ENCODE data around the gene C1QL3. TPM values are rescaled to one million over a fixed set of nuclear protein-coding genes. Genes with fewer than 3 reads are reported as not detected.

C1QL3 gene
- 0.17 and 0.92 TPM in 2 replicates for total RNA-seq (2014; rRNA removed; shearing (Covaris generic))

DNA sequence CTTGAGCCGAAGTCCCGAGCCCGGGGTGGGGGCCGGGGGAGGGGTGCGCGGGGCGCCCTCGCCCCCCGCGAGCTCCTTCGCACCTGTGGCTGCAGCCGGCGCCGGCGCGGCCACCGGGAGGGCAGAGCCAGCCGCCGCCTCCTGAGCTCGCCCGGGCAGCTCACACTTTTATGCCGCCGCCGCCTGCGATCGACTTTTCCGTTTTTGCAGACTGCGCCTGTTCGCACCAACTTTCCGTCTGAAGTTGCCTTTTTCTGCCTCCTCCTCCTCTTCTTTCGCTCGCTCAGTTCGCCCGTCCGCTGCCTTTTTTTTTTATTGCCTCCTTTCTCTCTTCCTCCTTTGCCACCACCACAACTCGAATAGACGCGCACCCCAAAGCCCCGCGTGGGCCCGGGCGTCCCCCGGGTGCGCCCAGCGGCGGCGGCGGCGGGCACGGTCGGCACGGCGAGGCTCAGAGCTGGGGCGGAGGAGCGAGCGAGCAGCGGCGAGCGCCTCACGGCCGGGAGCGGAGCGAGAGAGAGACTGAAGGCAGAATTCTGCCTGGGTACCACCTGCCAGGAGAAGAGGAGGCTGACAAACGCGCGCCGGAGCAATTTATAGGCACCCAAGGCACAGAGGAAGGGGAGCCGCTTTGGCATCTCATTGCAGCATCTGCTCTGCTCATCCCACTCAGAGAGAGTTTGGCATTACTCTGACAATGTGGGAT is at the start of gene C1QL3:
Gene C1QL3, minus strand, starts transcription at position 569 of the 706 bp plus-strand sequence. CDS start 814 bp downstream, outside the sequence.
- Histone ChIP-seq H3K4me3 (ENCODE audit: insufficient read depth, low read depth, low read length) (peak within 1 kb of the TSS; percentile 57), H3K36me3 (replicated peaks; ENCODE audit: control insufficient read depth, insufficient read depth, low read length) (no peaks in the 10 kb centered on the region), H3K27me3 (ENCODE audit: control insufficient read depth, insufficient read depth, low read length) (peaks cover 48% of the 10 kb centered on the region)
- peak; percentile 75 for DNase-seq

DNA sequence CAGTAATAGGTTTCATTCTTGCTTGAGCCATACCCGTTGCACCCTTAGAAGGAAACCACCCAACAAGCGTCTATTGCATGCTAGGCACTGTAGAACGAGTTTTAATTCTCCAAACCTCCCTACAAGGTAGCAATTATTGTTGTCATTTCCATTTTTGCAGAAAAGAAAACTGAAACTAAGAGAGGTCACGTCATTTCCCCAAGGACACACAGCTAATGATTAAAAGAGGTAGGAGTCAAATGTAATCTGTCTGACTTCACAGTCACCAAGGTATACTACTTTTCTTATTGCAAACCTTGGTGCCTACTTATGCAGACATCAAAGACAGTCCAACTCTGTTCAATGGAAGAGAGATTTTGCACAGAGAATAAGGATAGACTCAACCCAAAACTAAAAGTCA is 49.1 kb upstream of the C1QL3 start:
- Histone ChIP-seq H3K4me3 (ENCODE audit: insufficient read depth, low read depth, low read length) (no peak overlapping the region), H3K27me3 (ENCODE audit: control insufficient read depth, insufficient read depth, low read length) (no peaks in the 10 kb centered on the region; the same call in 1 of the 2 replicates), H3K36me3 (replicated peaks; ENCODE audit: control insufficient read depth, insufficient read depth, low read length) (no peaks in the 10 kb centered on the region)
- no peak for DNase-seq

DNA sequence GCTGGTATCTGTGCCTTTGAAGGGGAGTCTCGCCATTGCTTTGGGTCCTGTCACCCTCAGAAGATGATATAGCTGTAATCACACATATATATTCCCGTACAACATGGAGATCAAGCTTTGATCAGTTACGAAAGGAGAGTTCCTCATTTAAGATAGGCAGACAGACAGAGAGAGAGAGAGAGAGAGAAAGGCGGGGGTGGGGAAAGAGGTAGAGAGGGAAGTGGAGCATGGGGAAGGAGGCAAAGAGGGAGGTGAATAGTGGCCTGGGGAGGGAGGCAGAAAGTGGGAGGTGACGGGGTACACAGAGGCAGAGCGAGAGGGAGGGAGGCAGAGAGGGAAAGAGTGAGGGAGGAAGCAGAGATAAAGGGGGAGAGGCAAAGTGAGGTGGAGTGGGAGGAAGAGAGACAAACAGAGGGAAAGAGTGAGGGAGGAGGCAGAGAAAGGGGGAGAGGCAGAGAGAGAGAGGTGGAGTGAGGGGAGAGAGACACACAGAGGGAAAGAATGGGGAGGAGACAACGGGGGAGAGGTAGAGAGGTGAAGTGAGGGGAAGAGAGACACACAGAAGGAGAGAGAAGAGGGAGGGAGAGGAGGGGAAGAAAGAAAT is 44.6 kb upstream of the C1QL3 start:
- Histone ChIP-seq H3K4me3 (ENCODE audit: insufficient read depth, low read depth, low read length) (peak overlapping the region; percentile 6; the same call in 1 of the 2 replicates), H3K36me3 (replicated peaks; ENCODE audit: control insufficient read depth, insufficient read depth, low read length) (no peaks in the 10 kb centered on the region), H3K27me3 (ENCODE audit: control insufficient read depth, insufficient read depth, low read length) (no peaks in the 10 kb centered on the region; the same call in 1 of the 2 replicates)
- DNase-seq, result peak; percentile 2

DNA sequence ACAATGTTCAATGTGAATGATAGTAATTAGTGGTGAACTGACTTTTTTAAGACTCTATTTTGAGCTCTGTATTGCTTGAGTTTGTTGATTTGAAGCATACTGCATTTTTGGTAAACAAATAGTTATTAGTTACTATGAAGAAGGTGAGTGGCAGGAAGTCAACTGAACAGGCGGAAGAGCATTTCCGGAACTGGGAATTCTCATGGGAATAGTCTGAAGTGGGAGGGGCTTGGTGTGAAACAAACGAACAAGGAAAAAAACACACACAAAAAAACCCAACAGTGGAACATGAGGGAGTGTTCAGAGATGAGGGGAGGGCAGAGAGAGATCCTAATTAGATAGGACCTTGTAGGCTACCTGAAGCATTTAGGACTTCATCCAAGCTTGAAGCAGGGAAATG is 43.9 kb upstream of the C1QL3 start:
- DNase-seq, result no peak
- H3K36me3 ChIP-seq (replicated peaks; ENCODE audit: control insufficient read depth, insufficient read depth, low read length), result no peaks in the 10 kb centered on the region
- H3K4me3 ChIP-seq (ENCODE audit: insufficient read depth, low read depth, low read length), result no peak overlapping the region
- no peaks in the 10 kb centered on the region; the same call in 1 of the 2 replicates for H3K27me3 ChIP-seq (ENCODE audit: control insufficient read depth, insufficient read depth, low read length)

DNA sequence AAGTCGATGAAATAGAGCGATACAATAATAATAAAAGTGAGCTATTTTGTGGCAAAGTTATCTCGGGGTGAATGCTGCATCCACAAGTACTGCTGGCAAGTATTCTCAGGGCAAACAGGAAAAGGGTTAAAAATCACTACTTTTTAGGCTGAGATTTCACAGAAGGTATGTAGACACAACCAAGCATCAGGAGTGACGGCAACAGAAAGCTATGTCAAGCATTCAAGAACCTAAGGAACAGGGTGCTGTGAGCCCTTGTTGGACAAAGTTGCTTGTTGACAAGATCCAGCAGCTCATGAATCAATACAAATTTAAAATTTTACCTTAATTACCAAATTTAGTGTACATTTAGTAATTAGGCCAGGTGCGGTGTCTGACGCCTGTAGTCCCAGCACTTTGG is 41.2 kb upstream of the C1QL3 start:
- Histone ChIP-seq H3K4me3 (ENCODE audit: insufficient read depth, low read depth, low read length) (no peak overlapping the region), H3K36me3 (replicated peaks; ENCODE audit: control insufficient read depth, insufficient read depth, low read length) (no peaks in the 10 kb centered on the region), H3K27me3 (ENCODE audit: control insufficient read depth, insufficient read depth, low read length) (no peaks in the 10 kb centered on the region; the same call in 1 of the 2 replicates)
- DNase-seq, result no peak

DNA sequence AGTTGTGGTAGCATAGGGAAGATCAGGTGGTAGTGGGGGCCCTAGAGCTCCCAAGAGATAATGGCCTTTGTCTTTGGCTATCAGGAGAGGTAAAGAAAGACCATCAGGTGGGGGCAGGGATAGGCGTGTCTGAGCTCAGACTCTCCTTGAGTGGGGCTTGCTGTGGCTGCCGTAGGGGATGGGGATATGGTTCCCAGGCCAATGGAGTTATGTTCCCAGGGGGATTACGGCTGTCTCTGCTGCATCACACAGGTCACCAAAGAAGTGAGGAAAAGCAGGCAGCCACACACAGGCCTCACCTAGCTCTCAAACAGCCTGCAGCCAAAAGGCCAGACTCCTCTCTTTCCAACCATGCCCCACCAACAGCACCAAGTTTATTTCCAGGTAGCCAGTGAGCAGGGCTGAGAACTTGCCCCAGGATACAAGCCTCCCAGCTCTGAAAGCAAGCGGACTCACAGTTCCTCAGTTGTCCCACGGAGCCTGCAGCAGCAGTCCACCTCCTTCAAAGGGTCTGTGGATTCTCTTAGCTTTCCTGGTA is 37.6 kb upstream of the C1QL3 start:
- Histone ChIP-seq H3K27me3 (ENCODE audit: control insufficient read depth, insufficient read depth, low read length) (no peaks in the 10 kb centered on the region), H3K36me3 (replicated peaks; ENCODE audit: control insufficient read depth, insufficient read depth, low read length) (no peaks in the 10 kb centered on the region), H3K4me3 (ENCODE audit: insufficient read depth, low read depth, low read length) (no peak overlapping the region)
- no peak for DNase-seq

DNA sequence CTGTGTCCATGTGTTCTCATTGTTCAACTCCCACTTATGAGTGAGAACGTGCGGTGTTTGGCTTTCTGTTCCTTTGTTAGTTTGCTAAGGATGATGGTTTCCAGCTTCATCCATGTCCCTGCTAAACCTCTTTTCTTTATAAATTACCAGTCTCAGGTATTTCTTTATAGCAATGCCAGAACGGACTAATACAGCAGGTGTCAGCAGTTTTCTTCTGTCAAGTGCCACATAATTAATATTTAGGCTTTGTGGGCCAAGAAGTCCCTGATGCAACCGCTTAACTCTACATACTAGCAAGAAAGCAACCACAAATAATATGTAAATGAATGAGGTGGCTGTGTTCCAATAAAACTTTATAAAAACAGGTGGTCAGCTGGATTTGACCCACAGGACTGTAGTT is 26.3 kb upstream of the C1QL3 start:
- no peak overlapping the region for H3K4me3 ChIP-seq (ENCODE audit: insufficient read depth, low read depth, low read length)
- DNase-seq, result no peak
- no peaks in the 10 kb centered on the region for H3K27me3 ChIP-seq (ENCODE audit: control insufficient read depth, insufficient read depth, low read length)
- H3K36me3 ChIP-seq (replicated peaks; ENCODE audit: control insufficient read depth, insufficient read depth, low read length), result no peaks in the 10 kb centered on the region

DNA sequence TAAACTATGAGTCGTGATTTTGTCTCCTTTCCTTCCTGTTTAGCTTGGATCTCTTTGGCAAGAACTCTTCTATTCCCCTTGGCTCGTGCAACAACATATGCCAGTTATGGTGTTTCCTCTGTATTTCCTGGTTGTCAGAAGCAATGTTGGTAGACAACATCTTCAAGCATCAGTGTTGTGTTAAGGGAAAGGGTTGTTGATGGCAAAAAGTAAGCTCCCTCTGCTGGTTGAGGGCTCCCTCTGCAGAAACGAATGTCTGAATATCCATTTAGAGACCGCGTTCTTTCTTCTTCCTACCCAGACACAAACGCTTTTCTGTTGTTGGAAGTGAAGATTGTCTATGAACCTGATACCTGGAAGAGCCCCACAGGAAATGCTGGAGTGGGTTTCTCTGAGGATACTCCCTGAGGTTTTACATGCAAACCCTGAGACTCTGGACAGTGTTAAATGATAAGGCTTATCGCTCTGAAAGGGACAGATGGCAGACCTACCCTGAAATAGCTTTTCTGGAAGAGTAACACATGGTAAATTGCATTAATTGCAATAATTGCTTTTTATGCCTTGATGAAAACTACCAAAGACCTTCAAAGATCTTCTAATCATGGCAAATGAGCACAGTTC is 23.5 kb upstream of the C1QL3 start:
- no peaks in the 10 kb centered on the region for H3K27me3 ChIP-seq (ENCODE audit: control insufficient read depth, insufficient read depth, low read length)
- no peak overlapping the region for H3K4me3 ChIP-seq (ENCODE audit: insufficient read depth, low read depth, low read length)
- peak; percentile 47 for DNase-seq
- no peaks in the 10 kb centered on the region for H3K36me3 ChIP-seq (replicated peaks; ENCODE audit: control insufficient read depth, insufficient read depth, low read length)

DNA sequence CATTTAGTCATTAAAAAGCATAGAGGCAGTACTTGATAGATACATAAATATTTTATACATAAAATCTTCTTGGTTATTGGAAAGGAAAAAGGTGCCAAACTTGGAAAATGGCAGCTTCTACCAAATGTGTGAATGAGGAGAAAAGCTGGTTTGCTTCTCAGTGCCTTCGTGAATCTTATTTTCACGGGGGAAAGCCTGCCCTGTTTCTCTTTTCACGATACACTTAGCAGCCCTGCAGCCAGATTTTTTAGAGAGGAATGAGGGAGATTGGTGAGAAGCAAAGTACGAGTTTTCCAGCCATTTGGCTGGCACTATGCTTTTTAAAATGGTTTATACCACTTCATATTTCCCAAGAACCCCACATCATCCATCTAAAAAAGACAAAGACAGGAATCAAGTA is 22.9 kb upstream of the C1QL3 start:
- H3K4me3 ChIP-seq (ENCODE audit: insufficient read depth, low read depth, low read length), result no peak overlapping the region
- DNase-seq, result no peak
- H3K36me3 ChIP-seq (replicated peaks; ENCODE audit: control insufficient read depth, insufficient read depth, low read length), result no peaks in the 10 kb centered on the region
- H3K27me3 ChIP-seq (ENCODE audit: control insufficient read depth, insufficient read depth, low read length), result no peaks in the 10 kb centered on the region

DNA sequence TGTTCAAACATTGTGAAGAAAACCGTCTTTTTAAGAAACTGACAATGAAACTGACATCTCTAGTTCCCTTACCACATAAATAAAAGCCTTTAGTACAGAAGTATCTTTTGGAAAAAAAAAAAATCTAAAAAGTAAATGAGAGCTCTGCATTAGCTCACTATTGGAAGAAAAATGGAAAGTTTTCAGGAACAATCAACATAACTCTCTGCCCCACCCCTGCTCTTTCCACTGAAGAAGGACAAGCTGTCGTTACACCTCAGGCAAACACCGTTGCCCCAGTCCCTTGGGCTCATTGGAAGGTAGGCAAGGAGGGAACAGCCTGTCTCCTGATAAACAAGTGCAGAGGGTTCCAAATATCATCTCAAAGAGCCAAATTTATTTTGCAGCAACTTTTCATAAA is 22.4 kb upstream of the C1QL3 start:
- Histone ChIP-seq H3K4me3 (ENCODE audit: insufficient read depth, low read depth, low read length) (no peak overlapping the region), H3K36me3 (replicated peaks; ENCODE audit: control insufficient read depth, insufficient read depth, low read length) (no peaks in the 10 kb centered on the region), H3K27me3 (ENCODE audit: control insufficient read depth, insufficient read depth, low read length) (no peaks in the 10 kb centered on the region)
- DNase-seq, result no peak

DNA sequence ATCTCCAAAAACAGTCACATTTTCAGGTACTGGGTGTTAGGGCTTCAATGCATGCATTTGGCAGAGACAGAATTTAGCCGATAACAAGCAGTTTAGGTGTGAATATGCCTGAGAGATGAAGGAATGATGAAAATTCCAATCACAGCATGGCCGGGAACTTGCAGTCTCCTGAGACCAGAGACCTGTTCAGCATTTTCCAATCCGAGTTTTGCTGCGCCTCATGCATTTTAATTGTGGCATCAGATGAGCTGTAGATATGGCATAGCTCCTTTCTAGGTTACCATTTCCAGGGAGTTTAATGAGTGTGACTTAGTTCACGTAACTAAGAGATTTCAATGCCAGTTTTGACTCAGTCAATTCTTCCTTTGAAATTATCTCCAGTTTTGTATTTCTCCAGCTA is 14.5 kb upstream of the C1QL3 start:
- no peaks in the 10 kb centered on the region for H3K27me3 ChIP-seq (ENCODE audit: control insufficient read depth, insufficient read depth, low read length)
- no peak overlapping the region for H3K4me3 ChIP-seq (ENCODE audit: insufficient read depth, low read depth, low read length)
- no peaks in the 10 kb centered on the region for H3K36me3 ChIP-seq (replicated peaks; ENCODE audit: control insufficient read depth, insufficient read depth, low read length)
- DNase-seq, result no peak

DNA sequence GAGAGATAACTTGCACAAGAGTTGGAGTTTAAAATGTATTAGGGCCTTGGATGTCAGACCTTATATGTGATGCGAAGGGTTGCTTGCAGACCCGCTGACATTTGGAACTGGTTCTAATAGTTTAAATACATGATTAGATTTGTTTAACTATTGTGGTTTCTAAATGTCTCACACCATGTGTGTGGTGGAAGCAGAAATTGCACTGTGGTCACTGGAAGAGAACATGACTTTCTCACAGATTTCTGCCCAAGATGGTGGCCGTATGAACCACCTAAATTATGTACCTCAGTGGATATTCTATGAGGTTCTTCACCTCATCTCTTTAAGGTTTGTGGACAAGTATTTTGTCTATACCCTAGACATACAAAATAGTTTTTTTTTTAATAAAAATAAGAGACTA is 8.2 kb upstream of the C1QL3 start:
- Histone ChIP-seq H3K4me3 (ENCODE audit: insufficient read depth, low read depth, low read length) (no peak overlapping the region), H3K36me3 (replicated peaks; ENCODE audit: control insufficient read depth, insufficient read depth, low read length) (no peaks in the 10 kb centered on the region), H3K27me3 (ENCODE audit: control insufficient read depth, insufficient read depth, low read length) (no peaks in the 10 kb centered on the region)
- DNase-seq, result no peak

DNA sequence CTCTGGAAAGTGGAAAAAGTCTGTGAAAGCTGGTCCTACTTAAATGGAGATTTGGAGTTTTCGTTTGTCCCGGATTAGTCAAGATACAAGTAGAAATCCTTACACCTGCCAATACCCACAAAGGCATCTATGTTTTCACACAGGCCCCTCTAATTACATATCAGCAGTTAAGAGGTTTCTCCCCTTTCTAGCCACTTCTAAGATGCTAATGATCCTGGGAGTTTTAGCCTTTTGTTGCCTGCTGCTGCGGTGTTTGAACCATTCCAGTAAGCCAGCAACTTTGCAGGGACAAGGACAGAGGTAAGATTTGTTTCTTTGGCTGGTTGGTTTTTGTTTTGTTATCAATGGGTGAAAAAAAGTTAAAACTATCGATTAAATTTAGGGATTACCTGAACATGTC is 5.8 kb upstream of the C1QL3 start:
- H3K36me3 ChIP-seq (replicated peaks; ENCODE audit: control insufficient read depth, insufficient read depth, low read length), result no peaks in the 10 kb centered on the region
- no peak overlapping the region for H3K4me3 ChIP-seq (ENCODE audit: insufficient read depth, low read depth, low read length)
- peaks cover 15% of the 10 kb centered on the region for H3K27me3 ChIP-seq (ENCODE audit: control insufficient read depth, insufficient read depth, low read length)
- peak; percentile 38 for DNase-seq

DNA sequence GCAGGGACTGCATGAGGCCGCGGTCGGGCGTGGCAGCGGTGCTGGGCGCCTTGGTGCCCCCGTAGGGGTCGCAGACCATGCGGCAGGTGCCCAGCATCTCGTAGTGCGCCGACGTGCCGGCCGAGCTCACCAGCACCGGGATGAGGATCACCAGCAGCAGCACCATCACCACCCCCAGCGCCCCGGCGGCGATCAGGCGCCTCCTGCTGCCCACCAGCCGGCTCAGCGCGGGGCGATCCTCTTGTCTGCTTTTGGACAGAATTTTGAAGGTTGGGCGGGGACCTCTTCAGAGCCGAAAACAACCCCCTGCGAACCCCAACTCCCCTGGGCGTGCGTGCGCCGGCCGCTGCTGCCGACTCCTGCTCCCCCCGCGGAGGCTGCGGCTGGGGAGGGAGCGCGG is 779 bp downstream of the C1QL3 start:
- DNase-seq, result peak; percentile 79
- Histone ChIP-seq H3K4me3 (ENCODE audit: insufficient read depth, low read depth, low read length) (peak overlapping the region; percentile 57), H3K36me3 (replicated peaks; ENCODE audit: control insufficient read depth, insufficient read depth, low read length) (no peaks in the 10 kb centered on the region), H3K27me3 (ENCODE audit: control insufficient read depth, insufficient read depth, low read length) (peaks cover 48% of the 10 kb centered on the region)

All from H7 (cell line).